ENCODE data around the gene MAP3K20. TPM values are rescaled to one million over a fixed set of nuclear protein-coding genes. Genes with fewer than 3 reads are reported as not detected.
A peak's percentile ranks its signal among the peaks of the same experiment; 100 is the strongest.

The MAP3K20 gene
- polyA plus RNA-seq, 1 of the 3 experiments (the other 2 are of a cell fraction): 8.5 TPM

DNA sequence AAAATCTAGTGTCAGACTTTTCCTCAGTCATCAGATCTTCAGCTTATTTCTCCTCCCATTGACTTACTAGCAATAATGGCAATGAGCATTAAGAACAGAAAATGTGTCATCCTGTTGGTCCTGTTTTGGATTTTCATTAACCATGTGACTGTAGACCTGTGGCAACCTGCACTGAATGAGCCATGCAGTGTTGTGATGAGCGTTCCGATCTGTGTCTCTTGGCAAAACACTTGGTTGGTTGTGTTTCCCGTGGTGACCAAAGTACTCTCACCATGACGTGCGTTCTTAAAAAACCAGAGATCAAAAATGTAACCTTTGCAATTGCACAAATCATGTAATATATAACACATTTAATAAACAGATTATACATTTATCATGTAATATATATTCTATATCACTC is 138.6 kb downstream of the MAP3K20 start:
- 95% methylated on average over 5 of the region's 5 CpGs for WGBS (ENCODE audit: low lambda C conversion rate)
- Histone ChIP-seq H3K9ac (no peak overlapping the region), H3K9me3 (no peaks in the 10 kb centered on the region), H3K4me3 (ENCODE audit: low read depth in 2 of 2, low read length in 1 of 2) (no peak overlapping the region), H3K79me2 (ENCODE audit: insufficient read depth) (no peaks in the 10 kb centered on the region), H2AFZ (ENCODE audit: low read depth) (no peak overlapping the region), H3K4me1 (ENCODE audit: control insufficient read depth in 1 of 2, insufficient read depth in 2 of 2, low read depth in 1 of 2, low read length in 1 of 2) (peaks cover 5 to 9% of the 10 kb centered on the region in 2 experiments; a peak in 2 of 4 replicates), H3K9me2 (no peaks in the 10 kb centered on the region), H3K27me3 (ENCODE audit: insufficient read depth) (no peaks in the 10 kb centered on the region), H3K36me3 (replicated peaks in 1 of 2; ENCODE audit: control insufficient read depth in 1 of 2, insufficient read depth in 2 of 2, low read length in 1 of 2) (peaks cover 0 to 8% of the 10 kb centered on the region in 2 experiments), H4K20me1 (ENCODE audit: insufficient read depth) (no peaks in the 10 kb centered on the region), H3K27ac (ENCODE audit: low read depth in 2 of 2, low read length in 1 of 2) (peak overlapping the region in 1 of 2 experiments; percentile 40; a peak in 2 of 4 replicates), H3F3A (replicated peaks; ENCODE audit: insufficient read depth) (peaks cover 1% of the 10 kb centered on the region), H3K4me2 (no peak overlapping the region)
- POLR2A ChIA-PET: no interaction called here
- TF ChIP-seq CHD2 (IDR thresholded peaks at IDR 0.05; ENCODE audit: low read length, partially characterized antibody): no peak
- TF ChIP-seq, protein P1, sequence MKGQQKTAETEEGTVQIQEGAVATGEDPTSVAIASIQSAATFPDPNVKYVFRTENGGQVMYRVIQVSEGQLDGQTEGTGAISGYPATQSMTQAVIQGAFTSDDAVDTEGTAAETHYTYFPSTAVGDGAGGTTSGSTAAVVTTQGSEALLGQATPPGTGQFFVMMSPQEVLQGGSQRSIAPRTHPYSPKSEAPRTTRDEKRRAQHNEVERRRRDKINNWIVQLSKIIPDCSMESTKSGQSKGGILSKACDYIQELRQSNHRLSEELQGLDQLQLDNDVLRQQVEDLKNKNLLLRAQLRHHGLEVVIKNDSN (IDR thresholded peaks at IDR 0.05; ENCODE audit: borderline replicate concordance, low read depth): no peak
- TF ChIP-seq RFX5 (IDR thresholded peaks at IDR 0.05; ENCODE audit: low read length): no peak
- no peak for TF ChIP-seq RAD21 (IDR thresholded peaks at IDR 0.05; ENCODE audit: low read length)
- no peak for TF ChIP-seq FOSL2 (IDR thresholded peaks at IDR 0.05; ENCODE audit: borderline replicate concordance, low read depth)
- TF ChIP-seq FOXM1 (IDR thresholded peaks at IDR 0.05; ENCODE audit: low read depth): no peak
- TF ChIP-seq, protein P2, sequence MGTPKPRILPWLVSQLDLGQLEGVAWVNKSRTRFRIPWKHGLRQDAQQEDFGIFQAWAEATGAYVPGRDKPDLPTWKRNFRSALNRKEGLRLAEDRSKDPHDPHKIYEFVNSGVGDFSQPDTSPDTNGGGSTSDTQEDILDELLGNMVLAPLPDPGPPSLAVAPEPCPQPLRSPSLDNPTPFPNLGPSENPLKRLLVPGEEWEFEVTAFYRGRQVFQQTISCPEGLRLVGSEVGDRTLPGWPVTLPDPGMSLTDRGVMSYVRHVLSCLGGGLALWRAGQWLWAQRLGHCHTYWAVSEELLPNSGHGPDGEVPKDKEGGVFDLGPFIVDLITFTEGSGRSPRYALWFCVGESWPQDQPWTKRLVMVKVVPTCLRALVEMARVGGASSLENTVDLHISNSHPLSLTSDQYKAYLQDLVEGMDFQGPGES (IDR thresholded peaks at IDR 0.05; ENCODE audit: low read depth, low read length): no peak
- CTCF ChIA-PET: interaction anchor here (0.6 to 14.8 kb wide), 3 partner anchors 8 to 355 kb away, joined by 4 to 256 read pairs (median 4); no protein-coding TSS in a partner anchor
- no peak for DNase-seq

DNA sequence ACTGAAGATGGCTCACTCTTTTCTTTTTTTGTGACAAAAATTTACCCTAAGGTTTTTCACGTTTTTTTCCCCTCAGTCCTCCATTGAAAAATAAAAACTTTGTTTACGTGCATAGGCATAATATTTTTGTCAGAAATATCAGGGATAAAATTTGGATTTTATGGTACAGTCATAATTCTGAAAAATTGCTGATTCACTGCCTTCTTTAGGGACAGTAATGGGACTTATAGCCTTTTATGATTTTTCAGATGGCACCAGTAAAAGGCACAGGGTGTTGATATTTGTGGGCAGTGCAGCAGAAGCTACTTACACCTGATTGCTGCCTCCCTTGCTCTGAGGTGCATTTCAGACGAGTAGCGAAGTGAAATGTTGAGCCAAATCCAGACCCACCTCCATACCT is 139.7 kb downstream of the MAP3K20 start:
- H2AFZ ChIP-seq (ENCODE audit: low read depth): no peak overlapping the region
- DNase-seq: no peak
- no peak overlapping the region for H3K4me3 ChIP-seq (ENCODE audit: low read depth in 2 of 2, low read length in 1 of 2)
- H3K4me2 ChIP-seq: no peak overlapping the region
- CTCF ChIA-PET: interaction anchor here (2.5 to 14.8 kb wide), 2 partner anchors 188 to 409 kb away, joined by 7 to 256 read pairs; no protein-coding TSS in a partner anchor
- H3K27ac ChIP-seq (ENCODE audit: low read depth in 2 of 2, low read length in 1 of 2): no peak overlapping the region
- H3K4me1 ChIP-seq (ENCODE audit: control insufficient read depth in 1 of 2, insufficient read depth in 2 of 2, low read depth in 1 of 2, low read length in 1 of 2): peaks cover 5 to 9% of the 10 kb centered on the region in 2 experiments; a peak in 2 of 4 replicates
- TF ChIP-seq YY1 (IDR thresholded peaks at IDR 0.05; ENCODE audit: low read depth) (no peak), SMC3 (IDR thresholded peaks at IDR 0.05; ENCODE audit: low read depth, low read length) (no peak), RFX5 (IDR thresholded peaks at IDR 0.05; ENCODE audit: low read length) (no peak), EP300 (IDR thresholded peaks at IDR 0.05; ENCODE audit: borderline replicate concordance in 1 of 2, low read depth in 1 of 2, low read length in 1 of 2) (no peak), GATA2 (CRISPR knock-in tag; IDR thresholded peaks at IDR 0.05) (no peak), CHD2 (IDR thresholded peaks at IDR 0.05; ENCODE audit: low read length, partially characterized antibody) (no peak), JUND (IDR thresholded peaks at IDR 0.05) (no peak), TEAD4 (IDR thresholded peaks at IDR 0.05; ENCODE audit: borderline replicate concordance, insufficient read depth) (no peak)
- TF ChIP-seq, protein P2 (IDR thresholded peaks at IDR 0.05; ENCODE audit: low read depth, low read length): no peak
- H3K36me3 ChIP-seq (replicated peaks in 1 of 2; ENCODE audit: control insufficient read depth in 1 of 2, insufficient read depth in 2 of 2, low read length in 1 of 2): no peaks in the 10 kb centered on the region
- POLR2A ChIA-PET: no interaction called here
- no peaks in the 10 kb centered on the region for H3K9me3 ChIP-seq
- H3K9me2 ChIP-seq: no peaks in the 10 kb centered on the region
- no peak overlapping the region for H3K9ac ChIP-seq
- no peaks in the 10 kb centered on the region for H3K27me3 ChIP-seq (ENCODE audit: insufficient read depth)
- 95% methylated on average over 4 of the region's 4 CpGs for WGBS (ENCODE audit: low lambda C conversion rate)
- H3F3A ChIP-seq (replicated peaks; ENCODE audit: insufficient read depth): no peaks in the 10 kb centered on the region
- H4K20me1 ChIP-seq (ENCODE audit: insufficient read depth): no peaks in the 10 kb centered on the region
- no peaks in the 10 kb centered on the region for H3K79me2 ChIP-seq (ENCODE audit: insufficient read depth)

Measured in SK-N-SH (cell line).